Stimulated activated CD8-positive, alpha-beta memory T cell treated with anti-CD3 and anti-CD28 coated beads, Interleukin-4, amount 100 ng/mL, for 24 hours (primary cell): Measurements from ENCODE around the gene CAP2.
"Not testable (repeated sequence)": the region's sequence is repeated elsewhere in the genome, so short reads cannot be mapped to it uniquely, and the experiment has no call there.

Source experiments
- DNase-seq: peaks from one replicate; pipeline ENCODE4 v3.0.0-alpha.2; 2020; ENCODE audit warnings: low read depth

CAP2 gene

DNA sequence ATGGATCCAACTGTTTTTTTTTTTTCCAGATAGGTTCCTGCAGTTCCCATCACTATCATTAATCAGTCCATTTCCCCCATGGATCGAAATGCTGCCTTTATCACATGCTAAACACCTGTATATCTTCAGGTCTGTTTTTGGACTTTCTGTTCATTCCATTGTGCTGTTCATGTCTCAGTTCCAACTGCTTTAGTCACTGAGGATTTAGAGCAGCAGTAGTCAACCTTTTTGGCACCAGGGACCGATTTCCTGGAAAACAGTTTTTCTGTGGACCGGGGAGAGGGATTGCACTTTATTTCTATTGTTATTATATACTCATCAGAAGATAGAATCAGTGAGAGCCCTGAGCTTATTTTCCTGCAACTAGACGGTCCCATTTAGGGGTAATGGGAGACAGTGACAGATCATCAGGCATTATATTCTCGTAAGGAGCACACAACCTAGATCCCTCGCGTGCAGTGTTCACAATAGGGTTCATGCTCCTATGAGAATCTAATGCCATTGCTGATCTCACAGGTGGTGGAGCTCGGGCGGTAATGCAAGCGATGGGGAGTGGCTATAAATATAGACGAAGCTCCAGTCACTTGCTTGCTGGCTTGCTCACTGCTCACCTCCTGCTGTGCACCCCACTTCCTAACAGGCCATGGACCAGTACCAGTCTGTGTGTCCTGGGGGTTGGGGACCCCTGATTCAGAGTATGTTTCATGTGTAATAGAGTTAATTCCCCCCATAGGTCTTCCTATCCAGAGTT, 46.0 kb downstream of the CAP2 start:
- DNase-seq, result no peak

DNA sequence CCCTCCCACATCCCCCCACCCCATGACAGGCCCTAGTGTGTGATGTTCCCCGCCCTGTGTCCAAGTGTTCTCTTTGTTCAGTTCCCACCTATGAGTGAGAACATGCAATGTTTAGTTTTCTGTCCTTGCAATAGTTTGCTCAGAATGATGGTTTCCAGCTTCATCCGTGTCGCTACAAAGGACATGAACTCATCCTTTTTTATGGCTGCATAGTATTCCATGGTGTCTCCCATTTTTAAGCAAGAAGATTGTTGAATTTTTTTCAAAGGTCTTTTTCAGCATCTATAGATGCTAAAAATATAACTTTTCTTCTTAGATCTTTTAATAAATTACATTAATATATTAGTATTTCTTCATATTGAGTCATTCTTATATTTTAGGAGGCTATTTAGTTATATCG, 47.4 kb downstream of the CAP2 start:
- DNase-seq, result not testable (repeated sequence)

DNA sequence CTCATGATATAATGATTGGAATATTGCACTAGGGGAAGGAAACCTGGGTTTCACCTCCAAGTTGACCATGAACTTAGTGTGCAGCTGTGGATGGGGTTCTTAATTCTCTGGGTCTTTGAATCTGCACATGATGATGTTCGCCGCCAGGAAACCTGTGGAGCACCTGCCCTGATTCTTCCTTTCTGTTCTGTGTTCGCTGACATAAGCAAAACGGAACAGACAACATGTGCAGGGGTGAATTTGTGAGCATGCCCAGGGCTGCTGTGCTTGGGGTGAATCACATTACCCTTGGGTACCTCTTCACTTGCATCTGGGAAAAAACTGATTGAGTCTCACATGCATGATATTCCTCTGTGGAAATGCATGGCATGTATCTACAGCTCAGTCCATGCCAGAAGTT, 48.8 kb downstream of the CAP2 start:
- no peak for DNase-seq

DNA sequence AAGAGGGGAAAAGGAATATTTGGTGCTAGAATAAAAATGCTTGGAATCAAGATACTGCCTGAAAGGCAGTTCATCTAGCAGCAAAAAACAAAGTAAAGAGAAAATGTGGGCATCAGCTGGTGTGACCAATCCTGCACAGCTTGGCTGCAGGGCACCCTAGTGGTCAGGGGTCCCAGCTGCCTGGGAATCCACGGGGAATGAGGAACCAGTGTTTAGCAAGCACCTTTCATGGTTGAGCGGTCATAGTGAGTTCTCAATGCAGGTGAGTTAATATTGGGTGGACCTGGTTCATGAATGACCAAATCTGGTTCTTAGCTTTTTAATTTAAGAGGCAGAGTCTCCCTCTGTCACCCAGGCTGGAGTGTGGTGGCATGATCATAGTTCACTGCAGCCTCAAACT, 53.3 kb downstream of the CAP2 start:
- no peak for DNase-seq

DNA sequence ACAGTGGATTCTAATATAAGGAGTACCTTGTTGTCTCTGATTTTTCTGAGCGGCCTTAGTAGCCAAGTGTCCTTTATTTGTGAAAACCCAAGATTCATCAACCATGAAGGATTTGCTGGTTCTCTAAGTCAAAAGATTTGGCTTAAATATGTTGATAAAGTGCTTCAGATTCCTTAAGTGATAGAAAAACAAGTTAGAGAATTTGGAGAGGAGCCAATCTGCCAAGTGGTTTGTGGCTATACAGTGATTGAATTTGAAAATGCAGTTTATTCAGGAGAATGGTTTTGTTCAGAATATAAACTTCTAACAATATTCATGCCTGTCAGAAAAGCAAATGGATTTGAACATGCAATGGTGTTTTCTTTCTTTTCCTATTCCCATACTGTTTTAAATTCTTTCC, 54.8 kb downstream of the CAP2 start:
- DNase-seq, result no peak

DNA sequence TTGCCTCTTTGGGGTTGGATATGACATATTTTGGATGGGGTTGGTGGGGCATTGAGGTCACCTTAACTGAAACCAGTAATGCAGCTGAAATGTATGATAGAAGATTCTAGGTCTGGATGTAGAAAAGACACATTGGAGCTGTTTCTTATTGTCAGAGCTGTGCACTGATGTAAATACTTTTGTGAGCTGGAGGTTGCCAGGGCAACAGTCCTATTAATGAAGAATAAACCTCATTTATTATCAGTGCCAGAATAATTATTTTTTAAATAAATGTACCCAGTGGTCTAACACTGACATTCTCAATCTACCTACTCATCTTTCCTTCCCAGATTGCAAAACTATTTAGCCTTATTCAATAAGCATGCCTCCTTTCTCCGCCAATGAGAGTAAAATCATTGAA, 57.0 kb downstream of the CAP2 start:
- no peak for DNase-seq

DNA sequence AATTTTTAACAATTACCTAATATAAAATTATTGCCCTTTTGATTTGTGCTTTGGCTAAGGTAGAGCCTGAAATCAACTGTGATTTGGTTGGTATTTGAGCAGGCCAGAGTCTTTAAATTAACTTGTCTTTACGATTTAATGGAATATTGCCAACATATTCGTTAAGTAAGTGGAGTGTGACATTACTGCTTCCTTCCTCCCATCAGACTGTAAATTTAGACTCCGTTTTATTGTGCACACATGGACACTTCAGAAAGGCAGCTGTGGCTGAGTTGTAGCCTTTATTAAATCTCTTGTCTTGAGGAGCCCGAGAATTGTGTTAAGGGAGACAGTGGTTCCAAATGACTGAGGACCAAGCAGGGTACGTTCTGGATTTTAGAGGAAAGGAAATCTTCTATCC, 57.4 kb downstream of the CAP2 start:
- DNase-seq, result no peak

DNA sequence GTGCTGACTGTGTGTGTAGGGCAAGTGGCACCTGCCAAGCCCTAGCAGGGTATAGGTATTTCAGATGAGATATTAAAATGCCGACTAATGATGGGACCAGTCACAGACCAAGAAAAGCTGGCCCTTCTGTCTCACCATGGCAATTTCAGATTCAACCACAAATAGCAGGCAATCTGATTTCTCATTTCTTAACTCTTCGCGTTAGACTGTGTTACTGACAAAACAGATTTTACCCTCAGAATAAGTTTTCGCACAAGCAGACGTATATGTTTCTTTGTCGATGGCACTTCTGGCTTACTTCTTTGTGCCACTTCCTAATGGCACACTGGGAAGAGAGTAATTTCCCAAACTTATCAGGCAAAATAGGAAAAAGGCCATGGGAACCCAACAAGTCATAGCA, 58.7 kb downstream of the CAP2 start:
- DNase-seq, result no peak

DNA sequence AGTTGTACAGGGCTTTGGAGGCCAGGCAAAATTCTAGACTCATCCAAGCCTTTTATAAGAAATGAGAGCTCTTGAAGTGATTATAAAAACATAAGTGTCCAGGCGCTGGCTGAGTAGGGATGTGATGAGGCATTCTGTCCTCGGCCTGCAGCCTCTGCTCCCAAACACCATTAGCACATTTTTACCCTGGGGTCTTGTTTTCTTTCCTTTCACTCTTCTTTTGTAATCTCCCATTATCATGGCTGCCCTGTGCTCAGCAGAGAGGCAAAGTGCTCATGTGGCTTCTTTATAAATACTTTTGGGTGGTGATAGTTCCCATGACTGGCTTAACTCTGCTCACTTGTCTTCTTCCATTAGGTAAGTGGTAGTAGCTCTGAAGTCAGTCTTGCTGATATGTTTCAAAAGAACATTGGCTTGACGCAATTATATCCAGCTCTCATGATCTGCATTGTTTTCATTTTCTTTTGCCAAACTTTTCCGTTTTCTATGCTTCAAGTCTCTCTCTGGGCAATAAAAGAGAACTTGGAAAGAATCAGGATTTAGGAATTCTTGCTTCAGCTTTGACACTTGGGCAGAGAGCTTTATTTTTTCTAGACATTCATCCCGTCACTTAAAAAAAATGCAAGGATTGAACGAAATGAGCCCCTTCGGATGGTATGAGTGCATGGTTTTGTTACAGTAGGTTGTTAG, 61.1 kb downstream of the CAP2 start:
- no peak for DNase-seq

DNA sequence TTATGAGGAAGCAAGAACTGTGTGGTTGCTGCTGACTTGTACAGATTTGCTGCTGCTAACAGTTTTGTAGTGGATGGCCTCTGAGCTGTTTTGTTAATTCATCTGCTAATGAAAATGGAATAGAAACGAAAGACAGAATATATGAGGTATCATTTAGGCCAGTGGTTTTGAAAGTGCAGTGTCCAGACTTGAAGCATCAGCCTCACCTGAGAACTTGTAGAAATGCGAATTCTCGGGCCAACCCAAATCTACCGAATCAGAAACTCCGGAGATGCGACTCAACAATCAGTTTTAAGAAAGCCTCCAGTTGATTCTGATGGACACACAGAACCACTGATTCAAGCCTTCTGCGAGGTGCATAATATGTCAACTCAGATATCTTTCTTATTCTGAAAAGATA, 62.5 kb downstream of the CAP2 start:
- DNase-seq, result no peak

DNA sequence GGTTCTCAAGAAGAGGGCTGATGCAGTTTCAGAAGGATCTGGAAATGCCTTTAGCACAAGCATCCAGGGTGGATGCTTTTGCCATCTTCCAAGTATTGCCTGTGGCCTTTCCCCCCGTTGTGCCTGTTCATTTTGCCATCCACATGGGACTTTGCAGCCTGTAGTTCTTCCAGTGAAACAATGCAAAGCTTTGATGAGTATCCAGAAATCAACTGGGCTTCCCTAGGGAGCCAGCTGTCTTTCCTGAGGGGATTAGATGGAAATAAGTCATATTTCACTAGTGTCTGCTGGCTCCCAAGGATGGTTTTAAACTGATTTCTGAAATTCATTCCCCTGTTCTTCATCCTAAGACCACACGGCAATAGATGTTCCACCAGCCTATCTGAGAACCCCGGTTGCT, 63.3 kb downstream of the CAP2 start:
- no peak for DNase-seq

DNA sequence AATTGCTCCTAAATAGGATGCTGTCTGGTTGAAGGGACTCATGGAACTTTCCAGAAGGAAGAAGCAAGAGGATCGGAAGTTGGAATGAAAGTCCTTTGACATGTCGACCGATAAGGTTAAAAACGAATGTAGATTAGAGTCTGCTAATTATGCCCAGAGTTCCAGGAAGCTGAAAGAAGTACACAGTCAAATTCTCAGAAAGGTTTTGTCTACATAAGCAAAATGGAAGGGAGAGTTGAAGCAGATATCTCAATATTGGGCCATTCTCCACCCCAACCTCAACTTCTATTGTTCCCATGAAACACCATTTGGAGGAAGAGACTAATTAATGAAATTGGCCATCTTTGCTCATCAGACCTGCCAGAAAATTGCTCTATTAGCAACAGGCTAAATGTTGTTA, 64.0 kb downstream of the CAP2 start:
- DNase-seq, result no peak

DNA sequence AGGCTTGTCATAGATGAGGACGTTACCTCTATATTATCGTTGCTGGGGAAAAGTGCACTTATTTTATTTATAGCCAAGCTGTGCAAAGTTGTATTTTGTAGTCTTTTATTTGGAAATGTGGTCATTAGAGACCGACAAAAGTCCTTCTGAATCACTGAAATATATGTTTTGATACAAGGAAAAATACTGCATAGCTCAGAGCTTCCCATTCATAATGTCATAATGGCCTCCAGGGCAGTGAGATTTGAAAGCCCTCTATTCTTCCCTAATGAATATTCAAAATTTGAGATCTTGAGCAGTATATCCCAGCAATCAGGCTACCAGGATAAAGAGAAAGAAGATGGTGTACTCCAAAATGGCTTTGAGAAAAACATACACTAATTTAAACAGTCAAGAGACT, 64.6 kb downstream of the CAP2 start:
- DNase-seq, result no peak

DNA sequence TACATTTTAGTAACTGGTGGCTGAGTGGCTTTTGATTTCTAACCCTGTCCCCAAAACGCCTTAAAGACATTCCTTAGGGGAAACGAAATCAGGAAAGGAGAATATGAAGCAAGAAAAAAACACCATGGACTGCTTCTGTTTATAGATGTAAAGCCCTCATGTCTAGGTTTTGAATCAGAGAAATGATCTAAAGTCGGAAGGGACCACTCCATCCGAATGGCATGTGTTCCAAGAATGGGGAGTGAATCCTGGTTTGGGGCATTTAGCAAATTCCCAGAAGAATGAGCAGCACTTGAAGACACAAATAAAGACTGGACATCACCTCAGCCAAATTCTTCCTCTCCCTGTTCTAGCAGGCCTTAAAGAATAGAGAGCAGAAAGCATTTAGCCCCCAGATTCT, 65.6 kb downstream of the CAP2 start:
- no peak for DNase-seq

DNA sequence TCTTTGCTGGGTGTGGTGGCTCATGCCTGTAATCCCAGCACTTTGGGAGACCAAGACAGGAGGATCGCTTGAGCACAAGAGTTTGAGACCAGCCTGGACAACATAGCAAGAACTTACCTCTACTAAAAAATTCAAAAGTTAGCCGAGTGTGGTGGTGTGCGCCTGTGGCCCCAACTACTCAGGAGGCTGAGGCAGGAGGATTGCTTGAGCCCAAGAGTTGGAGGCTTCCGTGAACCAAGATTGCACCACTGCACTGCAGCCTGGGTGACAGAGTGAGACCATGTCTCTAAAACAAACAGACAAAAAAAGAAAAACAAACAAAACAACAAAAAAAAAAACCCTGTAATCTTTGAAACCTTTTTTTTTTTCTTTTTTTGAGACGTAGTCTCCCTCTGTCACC, 67.5 kb downstream of the CAP2 start:
- DNase-seq, result no peak

DNA sequence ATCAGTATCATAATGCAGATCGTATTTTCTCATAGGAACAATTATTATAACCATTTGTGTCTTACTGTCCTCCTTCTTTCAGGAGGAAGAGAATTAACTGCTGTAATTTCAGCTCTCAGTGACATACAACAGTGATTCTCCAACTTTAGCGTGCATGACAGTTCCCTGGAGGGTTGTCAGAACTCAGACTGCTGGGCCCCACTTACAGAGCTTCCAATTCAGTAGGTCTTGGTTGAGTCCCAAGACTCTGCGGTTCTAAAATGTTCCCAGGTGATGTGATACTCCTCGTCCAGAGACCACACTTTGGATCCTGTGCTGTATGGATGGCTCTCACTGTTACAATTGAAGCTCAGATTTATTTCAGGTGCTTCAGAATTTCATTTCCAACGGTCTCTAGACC, 72.8 kb downstream of the CAP2 start:
- no peak for DNase-seq

DNA sequence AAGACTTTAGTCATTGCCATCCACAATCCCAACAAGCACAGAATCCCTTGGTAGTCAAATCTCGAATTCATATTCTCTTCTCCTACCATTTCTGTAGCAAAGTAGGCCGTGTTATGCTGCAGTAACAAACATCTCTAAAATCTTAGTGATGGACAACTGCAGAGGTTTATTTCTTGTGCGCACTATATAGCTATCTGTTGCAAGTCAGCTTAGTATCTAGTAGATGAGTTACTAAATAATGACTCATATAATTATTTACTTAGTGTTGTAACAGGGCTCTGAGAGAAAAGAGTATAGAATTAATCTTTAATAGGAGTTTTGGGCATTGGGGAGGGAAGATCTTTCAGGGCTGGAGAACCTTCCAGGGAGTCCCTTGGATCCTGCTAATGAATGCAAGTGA, 73.3 kb downstream of the CAP2 start:
- no peak for DNase-seq

DNA sequence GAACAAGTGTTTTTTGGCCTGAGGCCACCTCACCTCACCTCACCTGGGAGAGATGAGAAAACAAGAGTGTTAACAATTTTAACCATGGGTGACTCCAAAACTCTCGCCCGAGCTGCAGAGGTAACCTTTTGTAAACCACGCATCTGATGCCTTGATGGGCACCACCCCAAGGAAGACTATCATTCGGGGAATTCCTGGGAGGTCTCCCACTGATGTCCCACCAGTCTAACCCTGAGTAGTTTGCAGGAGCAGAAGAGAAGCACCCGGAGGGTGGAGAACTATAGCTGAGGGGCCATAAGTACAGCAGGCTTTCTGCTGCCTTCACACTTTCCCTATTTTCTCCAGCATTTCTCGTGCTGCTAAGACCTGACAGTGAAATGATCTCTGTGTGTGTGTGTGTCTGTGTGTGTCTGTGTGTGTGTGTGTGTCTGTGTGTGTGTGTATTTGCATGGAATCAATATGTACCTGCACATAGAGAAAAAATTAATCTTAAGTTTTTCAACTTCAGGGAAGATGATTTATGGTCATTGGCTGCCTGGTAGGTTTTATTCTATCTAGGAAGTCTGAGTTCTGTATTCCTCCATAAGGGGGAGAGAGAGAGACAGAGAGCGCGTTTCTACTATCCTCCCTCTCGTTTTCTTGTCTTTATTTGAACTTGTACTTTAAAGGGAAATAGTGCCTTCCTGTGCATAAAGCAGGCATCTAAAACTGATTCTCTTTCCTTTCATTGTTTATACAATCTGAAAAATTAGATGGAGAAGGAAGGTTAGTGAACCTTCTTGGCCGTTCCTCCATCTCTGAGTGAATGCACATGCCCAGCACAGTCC, 75.8 kb downstream of the CAP2 start:
- no peak for DNase-seq

DNA sequence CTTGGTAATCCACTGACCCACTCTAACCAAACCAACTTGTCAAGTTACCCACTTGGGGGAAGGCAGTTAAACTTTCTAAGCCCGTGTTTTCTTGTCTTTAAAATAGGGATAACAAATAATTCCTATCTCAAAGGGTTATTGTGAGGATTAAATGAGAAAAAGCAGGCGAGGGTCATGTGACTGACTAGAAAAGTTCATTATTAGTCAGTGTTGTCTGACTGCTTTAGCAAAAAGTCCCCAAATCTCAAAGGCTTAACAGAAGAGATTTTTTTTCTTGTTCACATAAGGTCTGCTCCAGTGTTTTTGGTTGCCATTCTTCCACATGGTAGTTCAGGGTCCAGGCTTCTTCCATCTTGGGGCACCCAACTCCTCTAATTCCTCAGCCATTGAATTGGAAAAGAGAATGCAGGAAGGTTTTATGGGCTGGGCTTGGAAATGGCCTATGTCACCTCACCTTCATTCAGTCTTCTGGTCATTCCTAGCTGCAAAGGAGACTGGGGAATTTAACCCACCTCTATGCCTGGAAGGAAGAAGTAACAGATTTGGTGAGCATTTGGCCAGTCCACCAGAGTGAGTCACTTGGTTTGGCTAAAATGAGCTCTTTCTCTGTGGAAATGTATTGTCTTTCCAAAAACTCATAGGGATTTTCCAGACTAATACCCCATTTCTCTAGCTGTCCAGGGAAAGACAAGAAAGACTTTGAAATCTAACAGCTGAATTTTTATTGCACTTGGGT, 77.0 kb downstream of the CAP2 start:
- no peak for DNase-seq

DNA sequence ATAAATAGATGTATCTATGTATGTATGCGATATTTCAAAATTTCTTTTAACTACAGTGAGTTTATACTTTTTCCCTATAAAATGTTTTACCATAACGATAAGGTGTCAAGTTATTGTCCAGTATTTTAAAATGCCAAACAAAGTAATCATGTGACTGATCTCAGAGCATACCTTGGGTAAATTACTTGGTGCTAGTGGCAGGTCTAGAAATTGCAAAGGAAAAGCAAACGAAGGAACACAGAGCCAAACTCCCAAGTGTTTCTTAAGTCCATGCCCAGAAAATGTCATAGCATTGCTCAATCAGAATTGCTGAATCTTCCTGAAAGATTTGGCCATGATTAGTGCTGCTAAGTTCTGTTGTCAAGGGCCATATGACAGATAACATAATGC, 77.5 kb downstream of the CAP2 start:
- DNase-seq, result no peak

DNA sequence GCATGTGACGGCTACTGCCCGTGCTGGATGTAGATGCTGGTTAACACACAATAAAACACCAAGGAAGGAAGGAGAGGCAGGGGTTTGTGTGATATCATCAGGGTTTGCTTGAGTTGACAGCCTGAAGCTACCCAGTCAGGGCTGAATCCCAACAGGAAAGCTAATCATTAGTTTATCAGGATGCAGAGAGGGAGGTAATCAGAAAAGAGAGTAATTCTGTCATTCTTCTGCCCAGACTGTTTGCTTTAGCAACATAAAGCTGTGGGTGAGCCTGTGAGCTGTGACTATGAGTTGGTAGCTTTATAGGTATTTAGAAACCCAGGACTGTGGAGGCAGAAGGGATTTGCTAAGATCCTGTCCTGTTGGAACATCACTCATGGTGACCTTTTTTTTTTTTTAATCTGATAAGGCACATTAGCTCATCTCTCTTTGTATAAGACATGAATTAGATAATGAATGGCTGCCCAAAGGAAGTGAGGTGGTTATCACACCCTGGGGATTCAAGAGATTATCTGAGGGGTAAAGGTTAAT, 79.3 kb downstream of the CAP2 start:
- no peak for DNase-seq

DNA sequence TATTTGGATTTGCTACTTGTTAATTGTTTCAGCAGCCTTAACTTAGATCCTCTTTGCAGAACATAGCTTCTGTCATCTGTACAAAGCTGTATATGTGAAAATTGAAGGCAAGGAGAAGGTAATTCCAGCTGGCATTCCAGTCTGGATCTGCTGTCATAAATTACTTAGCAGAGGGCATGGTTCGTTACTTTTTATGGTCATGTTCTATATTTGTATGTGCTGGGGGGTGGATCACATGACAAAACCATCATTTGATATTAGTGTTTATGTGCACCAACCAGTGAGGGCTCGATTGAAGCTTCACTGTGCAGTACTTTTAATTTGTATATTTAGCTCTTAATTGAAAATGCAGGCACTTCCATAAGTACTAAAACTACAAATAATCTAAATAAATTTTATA, 80.2 kb downstream of the CAP2 start:
- no peak for DNase-seq
